GDM1 (cell line): ENCODE results near the gene INPP5B.
"Not testable (repeated sequence)": the region's sequence is repeated elsewhere in the genome, so short reads cannot be mapped to it uniquely, and the experiment has no call there.

Source experiments
- DNase-seq: peaks from one replicate; lab custom pipeline; 2025; lab: John Stamatoyannopoulos, UW

The INPP5B gene

GRCh38 chr1:37946703-37947360 lies at the start of gene INPP5B:
Gene INPP5B, minus strand, starts transcription at chr1:37947053. Its CDS starts 745 bp downstream, at chr1:37946308.
- DNase-seq, result peak; percentile 57

DNA sequence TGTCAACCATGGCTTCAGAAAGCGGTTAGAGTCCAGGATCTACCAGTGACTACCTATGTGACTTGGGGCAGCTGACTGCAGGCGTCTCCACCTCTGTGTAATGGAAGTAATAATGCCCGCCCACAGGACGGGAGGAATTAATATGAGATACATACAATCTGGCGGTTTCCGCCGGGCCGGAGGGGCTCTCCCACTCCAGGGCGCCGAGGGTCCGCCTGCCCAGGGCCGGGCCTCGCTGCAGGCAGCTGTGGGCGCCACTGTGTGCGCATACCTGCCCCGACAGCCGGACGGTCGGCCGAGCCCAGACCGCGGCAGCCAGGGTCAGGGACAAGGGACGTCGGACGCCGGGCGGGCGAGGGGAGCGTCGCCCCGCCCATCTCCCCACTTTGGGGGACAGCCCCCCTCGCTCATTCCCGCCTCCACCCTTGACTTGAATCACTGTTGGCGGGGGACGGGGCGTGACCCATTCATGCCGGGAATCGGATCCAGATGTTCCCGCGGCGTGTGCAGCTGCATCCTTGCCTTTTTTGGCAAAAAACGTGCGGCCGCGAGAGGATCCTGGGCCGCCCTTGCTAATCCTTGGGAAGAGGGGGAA lies 49.0 kb upstream of the INPP5B start:
- DNase-seq, result no peak

DNA sequence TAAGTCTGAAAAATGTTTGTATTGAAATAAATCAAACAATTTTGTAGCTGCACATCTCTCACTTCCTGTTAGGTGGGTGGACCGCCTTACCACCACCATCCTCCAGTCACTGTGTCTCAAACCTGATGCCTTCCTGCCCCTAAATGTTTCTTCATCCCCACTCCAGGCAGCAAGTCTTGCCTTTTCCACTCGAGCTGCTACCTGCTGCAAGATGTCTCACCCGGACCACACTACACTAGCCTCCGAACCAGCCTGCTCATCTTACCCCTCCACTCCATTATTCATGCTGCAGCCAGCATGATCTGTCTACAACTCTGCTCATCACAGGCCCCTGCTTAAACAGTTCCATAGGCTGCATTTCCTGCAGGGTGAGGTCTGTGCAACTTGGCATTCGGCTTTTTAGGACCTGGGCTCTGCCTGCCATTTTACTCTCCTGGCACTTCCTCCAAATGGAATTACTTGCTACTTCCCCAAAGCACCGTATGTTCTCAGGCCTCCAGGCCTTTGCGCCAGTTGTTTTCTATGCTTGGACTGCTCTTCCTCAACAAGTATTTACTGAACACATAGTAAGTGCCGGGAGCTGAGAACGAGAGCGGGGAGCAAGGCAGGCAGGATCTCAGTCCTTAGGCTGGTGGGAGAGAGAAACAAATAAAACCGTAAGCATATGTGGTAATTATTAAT lies 48.2 kb upstream of the INPP5B start:
- no peak for DNase-seq

- DNase-seq, result no peak
These were observed 42.6 kb upstream of the INPP5B start for GRCh38 chr1:37989361-37989930.

GRCh38 chr1:37987679-37988078 lies 40.8 kb upstream of the INPP5B start:
- no peak for DNase-seq

GRCh38 chr1:37983546-37983945 lies 36.7 kb upstream of the INPP5B start:
- DNase-seq, result no peak

- no peak for DNase-seq
These were observed 31.7 kb upstream of the INPP5B start for GRCh38 chr1:37978541-37978940.

DNA sequence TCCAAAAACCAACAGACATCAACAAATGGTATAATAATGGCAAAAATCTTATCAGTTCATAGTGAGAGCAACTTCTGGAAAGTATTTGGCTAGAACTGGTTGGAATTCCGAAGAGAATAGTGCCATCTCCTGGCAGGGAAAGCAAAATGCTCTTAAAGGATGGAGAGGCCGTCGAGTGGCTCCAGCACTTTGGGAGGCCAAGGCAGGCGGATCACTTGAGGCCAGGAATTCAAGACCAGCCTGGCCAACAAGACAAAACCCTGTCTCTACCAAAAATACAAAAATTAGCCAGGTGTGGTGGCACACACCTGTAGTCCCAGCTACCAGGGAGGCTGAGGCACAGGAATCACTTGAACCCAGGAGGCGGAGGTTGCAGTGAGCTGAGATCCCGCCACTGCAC lies 28.2 kb upstream of the INPP5B start:
- not testable (repeated sequence) for DNase-seq

DNA sequence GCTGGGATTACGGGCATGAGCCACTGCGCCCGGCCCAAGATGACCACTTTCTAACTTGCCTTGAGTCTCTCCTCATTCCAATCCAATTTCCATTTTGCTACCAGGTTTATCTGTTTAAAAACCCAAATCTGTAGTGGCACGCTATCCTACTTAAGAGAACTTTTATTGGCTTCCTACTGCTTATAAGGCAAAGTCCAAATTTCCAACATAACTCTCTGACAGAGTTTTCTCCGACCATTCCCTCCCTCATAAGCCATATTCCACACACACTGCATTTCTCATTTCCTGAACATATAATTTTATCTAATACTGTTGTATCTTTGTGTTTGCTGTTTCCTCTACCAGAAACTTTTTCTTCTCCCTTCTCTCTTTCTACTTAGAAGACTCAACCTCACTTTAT lies 27.7 kb upstream of the INPP5B start:
- no peak for DNase-seq

DNA sequence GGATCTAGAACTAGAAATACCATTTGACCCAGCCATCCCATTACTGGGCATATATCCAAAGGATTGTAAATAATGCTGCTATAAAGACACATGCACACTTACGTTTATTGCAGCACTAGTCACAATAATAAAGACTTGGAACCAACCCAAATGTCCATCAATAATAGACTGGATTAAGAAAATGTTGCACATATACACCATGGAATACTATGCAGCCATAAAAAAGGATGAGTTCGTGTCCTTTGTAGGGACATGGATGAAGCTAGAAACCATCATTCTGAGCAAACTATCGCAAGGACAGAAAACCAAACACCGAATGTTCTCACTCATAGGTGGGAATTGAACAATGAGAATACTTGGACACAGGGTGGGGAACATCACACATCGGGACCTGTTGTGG lies 26.8 kb upstream of the INPP5B start:
- not testable (repeated sequence) for DNase-seq

DNA sequence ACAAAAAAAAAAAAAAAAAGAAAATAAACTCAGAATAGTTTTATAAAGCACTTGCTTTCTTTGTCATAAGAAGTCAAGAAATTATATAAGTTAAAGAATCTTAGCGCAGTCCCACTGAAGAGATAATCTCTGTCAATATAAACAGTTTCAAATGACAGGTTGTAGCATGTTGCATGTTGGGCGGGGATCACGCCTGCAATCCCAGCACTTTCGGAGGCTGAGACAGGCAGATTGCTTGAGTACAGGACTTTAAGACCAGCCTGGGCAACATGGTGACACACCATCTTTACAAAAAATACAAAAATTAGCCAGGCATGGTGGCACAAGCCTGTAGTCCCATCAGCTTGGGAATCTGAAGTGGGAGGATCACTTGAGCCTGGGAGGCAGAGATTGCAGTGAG lies 18.4 kb upstream of the INPP5B start:
- no peak for DNase-seq

DNA sequence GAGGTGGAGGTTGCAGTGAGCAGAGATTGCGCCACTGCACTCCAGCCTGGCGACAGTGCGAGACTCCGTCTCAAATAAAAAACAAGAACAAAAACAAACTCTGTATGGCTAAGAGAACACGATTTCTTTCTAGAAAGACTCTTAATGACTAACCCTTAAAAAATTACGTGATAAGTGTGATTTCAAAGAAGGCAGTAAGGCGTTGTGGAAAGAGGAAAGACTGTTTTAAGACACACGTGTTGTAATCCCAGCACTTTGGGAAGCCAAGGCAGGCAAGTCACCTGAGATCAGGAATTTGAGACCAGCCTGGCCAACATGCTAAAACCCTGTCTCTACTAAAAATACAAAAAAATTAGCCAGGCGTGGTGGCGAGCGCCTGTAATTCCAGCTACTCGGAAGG lies 17.3 kb upstream of the INPP5B start:
- DNase-seq, result not testable (repeated sequence)

GRCh38 chr1:37958690-37959089 lies 11.8 kb upstream of the INPP5B start:
- DNase-seq, result no peak

DNA sequence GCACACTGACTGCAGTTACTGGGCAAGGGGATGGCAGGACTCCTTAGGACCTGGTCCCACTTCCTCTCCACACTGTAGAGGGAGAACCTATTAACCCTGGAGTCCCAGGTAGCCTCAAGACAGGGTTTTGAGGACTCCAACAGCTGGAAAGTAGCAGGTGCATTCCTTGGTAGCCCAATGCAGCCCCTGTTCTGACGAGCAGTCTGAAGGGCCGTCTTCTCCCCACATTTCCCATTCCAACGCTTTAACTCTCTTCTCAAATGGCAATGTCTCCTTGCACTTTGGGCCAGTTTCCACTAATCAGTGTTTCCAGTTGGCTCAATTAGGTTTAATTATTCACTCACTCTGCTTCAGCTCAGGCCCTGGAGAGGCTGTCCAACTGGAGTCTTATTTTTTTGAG lies 8.8 kb upstream of the INPP5B start:
- no peak for DNase-seq

GRCh38 chr1:37954316-37954971 lies 7.6 kb upstream of the INPP5B start:
- no peak for DNase-seq

DNA sequence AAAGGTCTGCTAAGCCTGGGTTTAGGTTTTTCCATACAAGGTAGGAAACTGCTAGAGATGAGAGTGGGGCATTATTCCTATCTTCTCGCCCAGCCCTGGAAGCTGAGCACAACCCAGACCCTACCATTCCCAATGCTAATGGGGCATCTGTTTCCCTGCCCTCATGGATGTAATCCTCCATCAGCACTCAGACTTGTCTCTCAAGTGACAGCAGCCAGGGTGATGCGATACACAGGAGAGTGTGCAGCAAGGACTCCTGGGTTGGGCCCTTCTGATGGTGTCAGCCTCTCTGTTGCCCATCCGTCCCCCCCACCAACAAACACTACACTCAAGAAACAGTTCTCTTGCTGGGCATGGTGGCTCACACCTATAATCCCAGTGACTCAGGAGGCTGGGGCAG lies 5.9 kb upstream of the INPP5B start:
- DNase-seq, result no peak

DNA sequence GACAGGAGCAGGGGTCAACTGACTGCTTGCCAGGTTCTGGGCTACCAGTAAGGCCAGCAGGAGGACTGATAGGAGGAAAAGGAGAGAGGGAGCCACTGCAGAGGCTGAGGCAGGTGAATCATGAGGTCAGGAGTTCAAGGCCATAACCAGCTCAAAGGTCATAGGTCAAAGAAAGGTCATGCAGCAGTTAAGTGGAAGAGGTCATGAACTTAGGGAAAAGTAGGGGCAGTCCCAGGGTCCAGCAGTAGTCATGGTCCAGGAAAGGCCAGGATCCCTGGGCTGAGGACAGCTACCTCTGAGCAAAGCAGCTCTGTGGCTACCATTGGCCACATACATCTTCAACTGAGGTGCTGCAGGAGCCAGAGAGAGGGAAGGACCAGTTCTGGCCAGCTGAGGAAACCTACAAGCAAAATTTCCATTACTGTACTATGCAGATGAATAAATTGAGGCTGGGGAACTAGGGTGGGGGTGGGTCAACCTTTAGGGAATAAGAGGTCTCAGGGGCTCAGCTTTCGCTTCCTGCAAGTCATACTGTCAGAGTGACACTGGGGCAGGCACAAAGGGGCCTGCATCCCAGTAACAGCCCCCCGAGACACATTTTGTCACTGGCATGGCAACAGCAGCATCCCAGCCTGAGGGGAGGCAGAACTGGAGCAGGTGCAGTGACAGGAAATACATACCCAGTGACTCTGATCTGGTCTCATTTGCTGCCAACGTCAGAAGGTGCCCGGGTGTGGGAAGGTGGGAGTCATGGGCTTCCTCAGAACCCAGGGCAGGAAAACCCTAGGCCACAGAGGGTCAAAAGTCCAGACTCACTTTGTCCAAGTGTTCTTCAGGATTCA lies 5.2 kb upstream of the INPP5B start:
- no peak for DNase-seq

GRCh38 chr1:37951041-37951782 lies 4.4 kb upstream of the INPP5B start:
- DNase-seq, result no peak

GRCh38 chr1:37949524-37950152 lies 2.8 kb upstream of the INPP5B start:
- no peak for DNase-seq

GRCh38 chr1:37948841-37949240 lies 2.0 kb upstream of the INPP5B start:
- no peak for DNase-seq
